ENCODE measurements around the gene HSBP1.
A peak's percentile ranks its signal among the peaks of the same experiment; 100 is the strongest.

The HSBP1 gene

GRCh38 chr16:83804366-83804765, 3.4 kb upstream of the HSBP1 start:
- DNase-seq: no peak

- no peak for DNase-seq
Observed at GRCh38 chr16:83806036-83806435, 1.7 kb upstream of the HSBP1 start.

GRCh38 chr16:83806731-83807130, 1.0 kb upstream of the HSBP1 start:
- no peak for DNase-seq

- DNase-seq: no peak
Observed at GRCh38 chr16:83807327-83807709, 460 bp upstream of the HSBP1 start.

GRCh38 chr16:83808573-83809014, 816 bp downstream of the HSBP1 start:
- no peak for DNase-seq

GRCh38 chr16:83809092-83809491, 1.3 kb downstream of the HSBP1 start:
- DNase-seq: no peak

- no peak for DNase-seq
Observed at GRCh38 chr16:83810901-83811300, 3.1 kb downstream of the HSBP1 start.

- DNase-seq: peak in 1 of 2 experiments; percentile 19
Observed at GRCh38 chr16:83813823-83814658, 6.3 kb downstream of the HSBP1 start.

GRCh38 chr16:83814659-83814985, 6.8 kb downstream of the HSBP1 start:
- DNase-seq: no peak

GRCh38 chr16:83817022-83817421, 9.2 kb downstream of the HSBP1 start:
- DNase-seq: no peak

- DNase-seq: no peak
Observed at GRCh38 chr16:83818276-83818675, 10.5 kb downstream of the HSBP1 start.

GRCh38 chr16:83819361-83819760, 11.6 kb downstream of the HSBP1 start:
- DNase-seq: no peak

- DNase-seq: peak in 1 of 2 experiments; percentile 13
Observed at GRCh38 chr16:83826146-83826913, 18.6 kb downstream of the HSBP1 start.

- no peak for DNase-seq
Observed at GRCh38 chr16:83830091-83830768, 22.5 kb downstream of the HSBP1 start.

GRCh38 chr16:83830769-83831455, 23.1 kb downstream of the HSBP1 start:
- no peak for DNase-seq

- DNase-seq: no peak
Observed at GRCh38 chr16:83831456-83831987, 23.7 kb downstream of the HSBP1 start.

GRCh38 chr16:83833921-83834320, 26.1 kb downstream of the HSBP1 start:
- no peak for DNase-seq

GRCh38 chr16:83835586-83836566, 28.1 kb downstream of the HSBP1 start:
- no peak for DNase-seq

- no peak for DNase-seq
Observed at GRCh38 chr16:83837566-83837965, 29.8 kb downstream of the HSBP1 start.

GRCh38 chr16:83838151-83838550, 30.4 kb downstream of the HSBP1 start:
- no peak for DNase-seq

- DNase-seq: no peak
Observed at GRCh38 chr16:83839561-83839960, 31.8 kb downstream of the HSBP1 start.

Measured in NCI-H187 (cell line).